H1 (cell line): ENCODE results near the gene SPDYA. TPM values are rescaled to one million over a fixed set of nuclear protein-coding genes. Genes with fewer than 3 reads are reported as not detected.

Experiments
- CTCF ChIA-PET: fragments of 300-600 bp; sonication (Branson Sonifier 250); formaldehyde crosslinking; loops from one replicate; lab custom pipeline; 2021; ENCODE audit not compliant: partially characterized antibody; lab: Charles Lee
- POLR2A ChIA-PET: fragments of 300-600 bp; sonication (Branson Sonifier 250); formaldehyde crosslinking; loops from one replicate; lab custom pipeline; 2021; ENCODE audit warnings: inconsistent platforms; ENCODE audit not compliant: partially characterized antibody; lab: Charles Lee
- DNase-seq, 2 experiments: peaks; one replicate each; pipeline versions ENCODE4 v3.0.0 to v3.0.0-alpha.2; 2010 to 2022; ENCODE audit warnings: low spot score in 2 of 2, low read depth in 1 of 2, mixed read lengths in 1 of 2
- FAIRE-seq: peaks from 2 replicates; lab custom pipeline; 2011; peaks lifted over from hg19 to GRCh38; lab: Jason Lieb, UNC
- H2AFZ ChIP-seq: 2 replicates; pipeline ENCODE4 v1.8.1; 2012; ENCODE audit warnings: low read length, inconsistent platforms
- H2AK5ac ChIP-seq: 2 replicates; pipeline ENCODE4 v1.6.1; 2013; ENCODE audit warnings: low read depth, low read length
- H2BK120ac ChIP-seq: replicated peaks from 2 replicates; pipeline ENCODE3; 2013; ENCODE audit warnings: low read depth, low read length, inconsistent platforms
- H2BK12ac ChIP-seq: 2 replicates; pipeline ENCODE4 v1.6.1; 2013; ENCODE audit warnings: low read depth, low read length
- H2BK15ac ChIP-seq: 2 replicates; pipeline ENCODE4 v1.6.1; 2013; ENCODE audit warnings: low read length
- H2BK20ac ChIP-seq: 2 replicates; pipeline ENCODE4 v1.6.1; 2013; ENCODE audit warnings: low read length
- H2BK5ac ChIP-seq: 2 replicates; pipeline ENCODE4 v1.6.1; 2013; ENCODE audit warnings: low read depth, low read length
- H3K14ac ChIP-seq: 2 replicates; pipeline ENCODE4 v1.6.1; 2013; ENCODE audit warnings: inconsistent platforms; ENCODE audit not compliant: insufficient read length
- H3K18ac ChIP-seq: 2 replicates; pipeline ENCODE4 v1.6.1; 2013; ENCODE audit warnings: low read length; ENCODE audit errors: extremely low read depth
- H3K23ac ChIP-seq: 2 replicates; pipeline ENCODE4 v1.6.1; 2013; ENCODE audit warnings: inconsistent platforms; ENCODE audit not compliant: insufficient read length
- H3K23me2 ChIP-seq: 2 replicates; pipeline ENCODE4 v1.6.1; 2013; ENCODE audit warnings: low read depth, low read length
- H3K27ac ChIP-seq: 2 replicates; pipeline ENCODE4 v1.6.1; 2011; ENCODE audit warnings: low read depth, low read length, inconsistent platforms
- H3K27me3 ChIP-seq, 4 experiments: replicated peaks in 1 of 4; 1 replicate in 1 of 4; 2 replicates in 3 of 4; pipeline versions ENCODE4 v1.6.1 to v1.8.1; 2011 to 2013; ENCODE audit warnings: low read length in 3 of 4, mild to moderate bottlenecking in 3 of 4, inconsistent platforms in 2 of 4, mixed read lengths in 2 of 4, moderate library complexity in 1 of 4; ENCODE audit not compliant: control insufficient read depth in 3 of 4, insufficient read depth in 3 of 4; ENCODE audit errors: extremely low read depth in 1 of 4
- H3K36me3 ChIP-seq, 4 experiments: 2 replicates each; pipeline versions ENCODE4 v1.6.1 to v1.8.1; 2011 to 2013; ENCODE audit warnings: mild to moderate bottlenecking in 4 of 4, low read length in 3 of 4, moderate library complexity in 2 of 4, control low read depth in 1 of 4, inconsistent platforms in 1 of 4; ENCODE audit not compliant: insufficient read depth in 4 of 4, control insufficient read depth in 2 of 4
- H3K4ac ChIP-seq: replicated peaks from 2 replicates; pipeline ENCODE3; 2013; ENCODE audit warnings: low read length, low read depth, mixed read lengths, inconsistent platforms; ENCODE audit not compliant: insufficient read length
- H3K4me1 ChIP-seq, 4 experiments: replicated peaks in 1 of 4; 1 replicate in 1 of 4; 2 replicates in 3 of 4; pipeline versions ENCODE4 v1.6.1 to v1.8.1; 2011 to 2013; ENCODE audit warnings: low read length in 3 of 4, inconsistent platforms in 2 of 4, mixed read lengths in 1 of 4; ENCODE audit not compliant: insufficient read depth in 4 of 4, control insufficient read depth in 3 of 4
- H3K4me2 ChIP-seq, 2 experiments: 2 replicates each; pipeline versions ENCODE4 v1.6.1 to v1.8.1; 2011 to 2013; ENCODE audit warnings: low read depth in 2 of 2, low read length in 2 of 2, control low read depth in 1 of 2, inconsistent platforms in 1 of 2, mild to moderate bottlenecking in 1 of 2; ENCODE audit not compliant: insufficient read depth in 1 of 2
- H3K4me3 ChIP-seq, 4 experiments: fragments of 200-600, 300-600 bp in 1 of 4; sonication (generic), shearing (Covaris generic), sonication (Bioruptor Twin) in 1 of 4; 2 replicates each; pipeline versions ENCODE4 v1.5.1 to v1.8.1; 2011 to 2016; ENCODE audit warnings: low read length in 4 of 4, low read depth in 3 of 4, control low read depth in 2 of 4, inconsistent platforms in 2 of 4, mild to moderate bottlenecking in 2 of 4, mixed read lengths in 1 of 4, moderate library complexity in 1 of 4; ENCODE audit not compliant: insufficient read depth in 2 of 4; ENCODE audit errors: extremely low read depth in 1 of 4
- H3K56ac ChIP-seq: replicated peaks from 2 replicates; pipeline ENCODE3; 2013; ENCODE audit warnings: low read depth, mild to moderate bottlenecking, mixed read lengths, low read length, inconsistent platforms; ENCODE audit not compliant: insufficient read length
- H3K79me1 ChIP-seq: 2 replicates; pipeline ENCODE4 v1.6.1; 2013; ENCODE audit warnings: low read depth, low read length, control low read depth
- H3K79me2 ChIP-seq, 2 experiments: 2 replicates each; pipeline versions ENCODE4 v1.6.1 to v1.8.1; 2012 to 2013; ENCODE audit warnings: low read length in 2 of 2, mild to moderate bottlenecking in 2 of 2, inconsistent platforms in 1 of 2; ENCODE audit not compliant: insufficient read depth in 2 of 2, control insufficient read depth in 1 of 2
- H3K9ac ChIP-seq, 4 experiments: replicated peaks in 1 of 4; 1 replicate in 1 of 4; 2 replicates in 3 of 4; pipeline versions ENCODE4 v1.6.1 to v1.8.1; 2011 to 2013; ENCODE audit warnings: low read depth in 3 of 4, low read length in 3 of 4, control low read depth in 2 of 4, mild to moderate bottlenecking in 2 of 4, moderate library complexity in 2 of 4, inconsistent platforms in 1 of 4; ENCODE audit errors: extremely low read depth in 1 of 4
- H3K9me3 ChIP-seq, 2 experiments: 2 replicates each; pipeline versions ENCODE4 v1.6.1 to v1.8.1; 2012 to 2013; ENCODE audit warnings: mild to moderate bottlenecking in 2 of 2, moderate library complexity in 2 of 2, control low read depth in 1 of 2, inconsistent platforms in 1 of 2, low read depth in 1 of 2, low read length in 1 of 2, mixed read lengths in 1 of 2; ENCODE audit not compliant: insufficient read depth in 2 of 2
- H4K20me1 ChIP-seq, 2 experiments: replicated peaks in 1 of 2; 2 replicates each; pipeline versions ENCODE3 to v1.8.1; 2011 to 2013; ENCODE audit warnings: inconsistent platforms in 2 of 2, low read length in 2 of 2, mild to moderate bottlenecking in 1 of 2; ENCODE audit not compliant: insufficient read depth in 2 of 2, control insufficient read depth in 1 of 2
- H4K5ac ChIP-seq: 2 replicates; pipeline ENCODE4 v1.6.1; 2013; ENCODE audit warnings: low read length, low read depth, mixed read lengths, inconsistent platforms; ENCODE audit not compliant: insufficient read length
- H4K8ac ChIP-seq: 2 replicates; pipeline ENCODE4 v1.8.0; 2013; ENCODE audit warnings: mild to moderate bottlenecking, moderate library complexity, low read length, inconsistent platforms; ENCODE audit not compliant: insufficient read depth; ENCODE audit errors: extremely low read depth
- H4K91ac ChIP-seq: replicated peaks from 2 replicates; pipeline ENCODE3; 2013; ENCODE audit warnings: low read length, mixed read lengths, inconsistent platforms; ENCODE audit not compliant: insufficient read length
- CTBP2 ChIP-seq: IDR thresholded peaks from 2 replicates; pipeline ENCODE4 v1.7.0; 2011; ENCODE audit warnings: borderline replicate concordance, mild to moderate bottlenecking, moderate library complexity, mixed read lengths, low read length; ENCODE audit not compliant: insufficient read depth, insufficient read length
- WGBS, 2 experiments: shearing (Covaris generic) in 1 of 2; methylation state at CpG; one replicate each; pipeline versions ENCODE4 v1.1.6 to v1.1.7; 2013 to 2015; ENCODE audit warnings: low lambda C conversion rate in 2 of 2, mixed read lengths in 2 of 2, inconsistent platforms in 1 of 2, low coverage in 1 of 2, missing lambda C conversion rate in 1 of 2; ENCODE audit not compliant: insufficient replicate concordance in 2 of 2, insufficient coverage in 1 of 2, insufficient read length in 1 of 2; ENCODE audit errors: extremely low coverage in 1 of 2, missing lambda C conversion rate in 1 of 2; 5-methylcytosine and 5-hydroxymethylcytosine counted together
- polyA plus RNA-seq, 7 experiments: library from polyadenylated mRNA; depleted of rRNA in 3 of 7; stranded (reverse) in 5 of 7; unstranded in 2 of 7; fragments of >200 nt in 5 of 7; fragments of 200-250 nt in 2 of 7; gene quantifications; 1 replicate in 5 of 7; 2 replicates in 1 of 7; 4 replicates in 1 of 7; pipeline versions ENCODE4 v1.2.1 to v1.2.3, GENCODE V29; 2011 to 2013; ENCODE audit warnings: missing spikeins in 2 of 7, mixed read lengths in 2 of 7
- total RNA-seq: library from RNA; stranded (reverse); fragmentation: NEBNext Ultra II Directional; extraction: Animal tissue kit (Norgen Biotek cat#: 25700); gene quantifications from 2 replicates; pipeline ENCODE4 v1.2.1, GENCODE V29; 2021

Gene SPDYA
- total and polyA plus RNA-seq, 2 of the 8 experiments (the other 6 are each of a cell fraction or from before 2014, with no cell fraction given), result 0.12 to 0.35 TPM

- Histone ChIP-seq H3K4ac (no peak overlapping the region), H3K56ac (no peak overlapping the region), H3K36me3 (no peaks in the 10 kb centered on the region), H4K20me1 (no peaks in the 10 kb centered on the region), H2AFZ (no peak overlapping the region), H3K27me3 (no peaks in the 10 kb centered on the region), H3K9me3 (no peaks in the 10 kb centered on the region; a peak in 1 of 4 replicates), H3K4me3 (no peak overlapping the region), H2BK5ac (no peak overlapping the region), H3K23ac (no peak overlapping the region), H3K79me2 (no peaks in the 10 kb centered on the region), H3K23me2 (no peaks in the 10 kb centered on the region; the same call in 1 of the 2 replicates), H2BK120ac (no peak overlapping the region), H3K9ac (no peak overlapping the region), H3K4me1 (no peaks in the 10 kb centered on the region), H4K8ac (no peak overlapping the region), H3K27ac (no peak overlapping the region), H3K79me1 (no peaks in the 10 kb centered on the region), H2BK15ac (no peak overlapping the region), H3K4me2 (no peak overlapping the region), H3K14ac (no peak overlapping the region), H2AK5ac (no peak overlapping the region), H3K18ac (no peak overlapping the region), H2BK20ac (no peak overlapping the region), H4K5ac (no peak overlapping the region), H2BK12ac (no peak overlapping the region), H4K91ac (no peak overlapping the region)
- ChIA-PET CTCF (no interaction called here), POLR2A (no interaction called here)
- TF ChIP-seq CTBP2, result no peak
- FAIRE-seq (no peak), DNase-seq (no peak)
- WGBS, 2 experiments, result 92% methylated on average over 2 of the region's 2 CpGs; no CpG with 5 or more reads in 1 of the 2 experiments
Observed at GRCh38 chr2:28833740-28834470, 23.3 kb downstream of the SPDYA start.
